GM19023 (cell line): ENCODE measurements around the gene FBXL19.
"Not testable (repeated sequence)": the region's sequence is repeated elsewhere in the genome, so short reads cannot be mapped to it uniquely, and the experiment has no call there.

Experiments
- ATAC-seq: cut with Tn5 transposase; IDR thresholded peaks from one replicate; pipeline ENCODE4 v1.9.1; 2021; ENCODE audit warnings: mild to moderate bottlenecking, moderate library complexity; ENCODE audit not compliant: unreplicated experiment

The FBXL19 gene

GRCh38 chr16:30923554-30924075, at the start of gene FBXL19:
Gene FBXL19, plus strand, starts transcription at chr16:30923572. Its CDS starts 2,183 bp downstream, at chr16:30925755.
- no peak for ATAC-seq

GRCh38 chr16:30874244-30874820, 49.0 kb upstream of the FBXL19 start:
- ATAC-seq = no peak

- peak; percentile 88 for ATAC-seq
These were observed 48.3 kb upstream of the FBXL19 start for GRCh38 chr16:30874821-30875717.

GRCh38 chr16:30875871-30876801, 47.2 kb upstream of the FBXL19 start:
- no peak for ATAC-seq

GRCh38 chr16:30876867-30877266, 46.5 kb upstream of the FBXL19 start:
- ATAC-seq = no peak

GRCh38 chr16:30882429-30883310, 40.7 kb upstream of the FBXL19 start:
- no peak for ATAC-seq

- no peak for ATAC-seq
These were observed 38.6 kb upstream of the FBXL19 start for GRCh38 chr16:30884760-30885159.

- ATAC-seq = no peak
These were observed 38.2 kb upstream of the FBXL19 start for GRCh38 chr16:30885196-30885595.

- no peak for ATAC-seq
These were observed 37.2 kb upstream of the FBXL19 start for GRCh38 chr16:30886145-30886544.

- no peak for ATAC-seq
These were observed 35.4 kb upstream of the FBXL19 start for GRCh38 chr16:30887927-30888326.

- ATAC-seq = no peak
These were observed 34.4 kb upstream of the FBXL19 start for GRCh38 chr16:30888856-30889499.

GRCh38 chr16:30889721-30890120, 33.7 kb upstream of the FBXL19 start:
- no peak for ATAC-seq

- ATAC-seq = not testable (repeated sequence)
These were observed 32.1 kb upstream of the FBXL19 start for GRCh38 chr16:30891043-30891823.

GRCh38 chr16:30892670-30893416, 30.5 kb upstream of the FBXL19 start:
- no peak for ATAC-seq

- ATAC-seq = peak; percentile 15
These were observed 30.0 kb upstream of the FBXL19 start for GRCh38 chr16:30893417-30893743.

- peak; percentile 76 for ATAC-seq
These were observed 29.4 kb upstream of the FBXL19 start, which contains the start of gene BCL7C for GRCh38 chr16:30893744-30894539. Gene BCL7C, minus strand, starts transcription at chr16:30894077. Its CDS starts 133 bp downstream, at chr16:30893944.
